ENCODE results near the gene CTBP1. TPM values are rescaled to one million over a fixed set of nuclear protein-coding genes. Genes with fewer than 3 reads are reported as not detected.

Gene CTBP1
- polyA plus RNA-seq, 3 donors: 21.3 to 226 (median 42.1) TPM

- TF ChIP-seq CTCF (IDR thresholded peaks at IDR 0.05): no peak
- Histone ChIP-seq H3K36me3 (replicated peaks in 1 of 2; ENCODE audit: control insufficient read depth in 1 of 2, insufficient read depth in 2 of 2, low read length in 2 of 2) (no peaks in the 10 kb centered on the region), H3K79me2 (ENCODE audit: insufficient read depth, low read length) (no peaks in the 10 kb centered on the region), H3K4me1 (ENCODE audit: control insufficient read depth in 1 of 2, insufficient read depth in 2 of 2, low read length in 2 of 2) (no peaks in the 10 kb centered on the region), H3K27me3 (ENCODE audit: control insufficient read depth in 2 of 2, insufficient read depth in 2 of 2, low read length in 2 of 2) (no peaks in the 10 kb centered on the region), H2AFZ (ENCODE audit: insufficient read depth, low read depth, low read length, poor library complexity, severe bottlenecking) (no peak overlapping the region), H3K9me3 (replicated peaks in 1 of 2; ENCODE audit: control insufficient read depth in 1 of 2, insufficient read depth in 1 of 2, low read length in 2 of 2) (peaks cover 21 to 23% of the 10 kb centered on the region in 2 donors), H4K20me1 (ENCODE audit: insufficient read depth, low read length) (no peaks in the 10 kb centered on the region), H3K4me3 (replicated peaks in 1 of 3; ENCODE audit: low read depth in 2 of 3, low read length in 3 of 3) (no peak overlapping the region), H3K4me2 (replicated peaks; ENCODE audit: extremely low read depth, low read length, poor library complexity, severe bottlenecking) (no peak overlapping the region), H3K27ac (ENCODE audit: low read depth in 1 of 2, low read length in 2 of 2) (no peak overlapping the region), H3K9ac (ENCODE audit: insufficient read depth, low read length, poor library complexity, severe bottlenecking) (no peak overlapping the region)
- WGBS (ENCODE audit: insufficient coverage): 97% methylated on average over 18 of the region's 21 CpGs
- no peaks in the 10 kb centered on the region for H3K4me1 Mint-ChIP-seq
- DNase-seq: no peak
- H3K4me3 Mint-ChIP-seq: no peak overlapping the region
- H3K9me3 Mint-ChIP-seq: peaks cover 19 to 57% (median 32%) of the 10 kb centered on the region in 7 donors
- peaks cover 1 to 2% of the 10 kb centered on the region in 2 donors for H3K36me3 Mint-ChIP-seq
- H3K27me3 Mint-ChIP-seq (ENCODE audit: low read depth in 3 of 3): peaks cover 2 to 4% (median 3%) of the 10 kb centered on the region in 3 donors
- H3K27ac Mint-ChIP-seq: peak overlapping the region in 2 of 7 donors; percentile 6 to 26
- intact Hi-C loops (cut with micrococcal nuclease): no loop called here
Observed at GRCh38 chr4:1261107-1261928, 12.4 kb upstream of the CTBP1 start.

- no peak for DNase-seq
- Mint-ChIP-seq H3K4me1 (no peaks in the 10 kb centered on the region), H3K27me3 (ENCODE audit: low read depth in 3 of 3) (peaks cover 0 to 5% (median 2%) of the 10 kb centered on the region in 3 donors), H3K4me3 (no peak overlapping the region), H3K27ac (peak overlapping the region in 1 of 7 donors; percentile 12), H3K36me3 (peaks cover 1 to 2% of the 10 kb centered on the region in 2 donors), H3K9me3 (peaks cover 26 to 61% (median 38%) of the 10 kb centered on the region in 7 donors)
- peaks cover 27 to 28% of the 10 kb centered on the region in 2 donors for H3K9me3 ChIP-seq (replicated peaks in 1 of 2; ENCODE audit: control insufficient read depth in 1 of 2, insufficient read depth in 1 of 2, low read length in 2 of 2)
- H4K20me1 ChIP-seq (ENCODE audit: insufficient read depth, low read length): no peaks in the 10 kb centered on the region
- H3K4me2 ChIP-seq (replicated peaks; ENCODE audit: extremely low read depth, low read length, poor library complexity, severe bottlenecking): no peak overlapping the region
- intact Hi-C loops (cut with micrococcal nuclease): no loop called here
- WGBS (ENCODE audit: insufficient coverage): 91% methylated on average over 22 of the region's 24 CpGs
- no peaks in the 10 kb centered on the region for H3K4me1 ChIP-seq (ENCODE audit: control insufficient read depth in 1 of 2, insufficient read depth in 2 of 2, low read length in 2 of 2)
- no peak overlapping the region for H3K4me3 ChIP-seq (replicated peaks in 1 of 3; ENCODE audit: low read depth in 2 of 3, low read length in 3 of 3)
- no peaks in the 10 kb centered on the region for H3K36me3 ChIP-seq (replicated peaks in 1 of 2; ENCODE audit: control insufficient read depth in 1 of 2, insufficient read depth in 2 of 2, low read length in 2 of 2)
- H3K79me2 ChIP-seq (ENCODE audit: insufficient read depth, low read length): no peaks in the 10 kb centered on the region
- H2AFZ ChIP-seq (ENCODE audit: insufficient read depth, low read depth, low read length, poor library complexity, severe bottlenecking): no peak overlapping the region
- H3K27me3 ChIP-seq (ENCODE audit: control insufficient read depth in 2 of 2, insufficient read depth in 2 of 2, low read length in 2 of 2): no peaks in the 10 kb centered on the region
- no peak overlapping the region for H3K27ac ChIP-seq (ENCODE audit: low read depth in 1 of 2, low read length in 2 of 2)
- no peak for TF ChIP-seq CTCF (IDR thresholded peaks at IDR 0.05)
- no peak overlapping the region for H3K9ac ChIP-seq (ENCODE audit: insufficient read depth, low read length, poor library complexity, severe bottlenecking)
Observed at GRCh38 chr4:1260418-1261106, 11.6 kb upstream of the CTBP1 start.
